GM19099 (cell line): ENCODE measurements around the gene SESN1.

Experiments used
- POLR2A ChIP-seq: IDR thresholded peaks from 3 replicates; pipeline ENCODE4 v1.6.1; 2011; ENCODE audit warnings: low read depth; ENCODE audit not compliant: insufficient read length; ENCODE audit errors: extremely low read depth

SESN1 gene

DNA sequence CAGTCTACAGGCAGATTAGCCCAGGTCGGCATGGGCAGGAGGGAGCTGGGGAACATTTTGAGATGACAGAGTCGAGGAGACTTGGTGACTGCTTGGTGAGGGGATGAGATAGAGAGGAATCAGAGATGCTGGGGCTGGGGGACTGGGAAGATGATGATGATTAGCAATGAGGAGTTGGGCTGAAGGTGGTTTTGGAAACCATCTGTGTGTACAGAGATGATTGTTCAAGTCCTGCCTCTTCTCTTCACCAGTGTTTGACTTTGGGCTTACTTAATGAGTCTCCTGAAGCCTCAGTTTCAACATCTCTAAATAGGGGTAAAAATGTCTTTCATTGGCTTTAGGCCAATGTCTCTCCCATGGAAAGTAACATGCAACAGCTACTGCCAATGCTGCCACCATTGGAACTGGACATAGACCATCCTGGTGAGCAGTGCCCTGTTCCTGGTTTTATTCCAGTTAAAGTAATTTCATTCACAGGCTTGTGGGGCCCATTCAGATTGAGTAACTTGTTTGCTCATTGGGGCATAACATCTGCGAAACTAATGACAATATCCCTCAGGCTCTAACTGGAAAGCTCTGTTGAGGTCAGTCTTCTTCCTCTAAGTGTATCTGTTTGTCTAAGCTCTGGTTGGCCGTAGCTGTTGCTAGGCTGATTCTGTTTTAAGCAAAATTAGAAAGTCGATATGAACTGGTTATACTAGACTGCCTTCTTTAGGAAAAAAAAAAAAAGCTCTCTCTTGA is 147.4 kb downstream of the SESN1 start:
- no peak for TF ChIP-seq POLR2A

DNA sequence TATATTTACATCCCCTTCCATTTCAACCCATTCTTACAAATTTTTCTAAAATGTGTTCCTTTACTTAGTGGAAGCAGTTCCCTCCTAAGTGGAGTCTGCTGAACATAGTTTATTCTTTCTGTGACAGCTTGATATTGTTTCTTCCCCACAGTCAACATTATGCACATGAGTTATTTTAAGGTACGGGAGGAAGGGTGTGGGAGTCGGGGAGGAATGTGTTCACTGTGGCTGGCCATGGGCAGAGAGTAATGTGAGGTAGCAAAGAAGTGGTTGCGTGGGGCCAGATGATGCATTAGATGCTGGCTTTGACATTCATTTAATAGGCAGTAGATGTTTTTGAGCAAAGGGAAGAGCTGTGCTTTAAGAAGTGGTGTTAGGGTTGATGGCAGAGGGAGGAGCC is 148.0 kb downstream of the SESN1 start:
- no peak for TF ChIP-seq POLR2A

DNA sequence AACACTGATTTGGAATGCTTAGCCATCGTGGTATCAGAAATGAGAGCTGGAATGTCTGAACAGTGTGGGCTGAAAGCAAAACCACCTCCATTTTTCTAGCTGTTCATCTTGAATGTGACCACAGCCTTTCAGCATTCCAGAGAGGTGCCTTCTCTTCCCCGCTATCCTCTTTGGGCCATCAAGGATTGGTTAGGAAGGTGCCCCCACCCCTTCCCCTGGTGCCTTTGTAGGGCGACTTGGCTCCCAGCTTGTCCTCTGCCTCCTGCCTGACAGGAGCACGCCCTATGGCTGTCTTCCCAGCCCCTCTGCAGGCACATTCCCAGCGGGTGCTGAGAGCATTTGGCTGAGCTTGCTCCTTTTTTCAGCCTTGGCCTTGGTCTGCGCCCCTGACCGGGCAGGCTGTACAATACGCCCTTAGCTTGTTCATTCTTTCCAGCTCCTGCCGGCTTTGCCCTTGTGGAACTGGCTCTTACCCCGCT is 148.9 kb downstream of the SESN1 start:
- no peak for TF ChIP-seq POLR2A

DNA sequence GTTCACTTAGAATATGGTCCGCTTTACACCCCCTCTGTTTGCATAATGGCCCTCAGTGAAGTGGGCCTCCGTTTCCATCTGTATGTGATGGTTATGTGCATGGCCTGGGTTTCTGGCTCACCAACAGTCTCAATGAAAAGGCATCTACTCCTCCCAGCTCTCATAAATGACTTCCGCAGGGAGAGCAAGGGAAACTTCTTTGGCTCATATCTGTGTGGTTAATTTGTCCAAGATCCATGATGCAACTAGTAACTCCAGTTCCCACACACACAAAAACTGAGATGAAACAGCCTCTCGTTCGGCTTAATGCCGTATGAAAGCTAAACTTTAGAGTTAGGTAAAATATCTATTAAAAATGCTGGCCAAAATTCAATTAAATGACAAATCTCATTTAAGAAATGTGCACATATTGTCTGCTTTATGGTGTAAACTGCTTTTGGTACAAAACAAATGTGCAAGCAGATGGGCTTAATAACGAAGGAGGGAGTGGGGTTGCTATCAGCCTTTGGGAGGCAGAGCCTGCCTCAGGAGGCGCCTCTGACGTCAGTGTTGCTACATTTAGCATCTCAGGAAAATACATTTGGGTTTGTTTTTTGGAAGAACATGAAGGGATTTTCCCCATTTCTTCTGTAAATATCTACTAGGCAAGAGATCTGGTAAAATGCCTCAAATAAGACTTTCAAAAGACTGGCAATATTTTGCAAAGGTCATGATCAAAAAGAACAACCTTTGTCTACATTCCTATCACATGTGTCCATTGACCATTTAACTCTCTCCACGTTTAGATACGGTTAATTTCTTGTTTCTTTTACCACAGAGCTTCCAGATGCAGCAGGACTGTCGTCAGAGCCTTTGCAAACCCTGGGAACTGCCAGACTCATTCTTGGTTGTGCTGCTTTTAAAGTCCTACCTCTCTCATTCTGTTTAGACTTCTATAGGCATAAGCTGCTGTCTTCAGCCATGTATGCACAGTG is 149.7 kb downstream of the SESN1 start:
- TF ChIP-seq POLR2A, result no peak

DNA sequence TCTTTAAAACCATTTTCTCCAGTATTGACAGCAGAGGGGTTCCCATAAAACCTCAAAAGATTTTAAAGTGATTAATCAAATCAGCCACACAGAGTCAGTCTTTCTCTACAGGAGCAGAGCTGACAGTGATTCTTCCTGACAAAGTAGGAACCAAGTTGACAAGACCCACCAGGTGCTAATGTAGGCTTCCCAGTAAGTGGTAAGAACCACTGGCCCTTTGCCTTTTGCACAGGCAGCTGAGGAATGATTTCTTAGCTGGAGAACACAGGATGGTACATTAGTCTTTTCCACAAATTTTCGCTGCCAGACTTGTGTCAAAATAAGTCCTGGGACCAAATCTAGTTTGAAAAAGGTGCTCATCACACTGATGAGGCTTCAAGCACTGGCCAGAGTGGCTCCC is 150.6 kb downstream of the SESN1 start:
- no peak for TF ChIP-seq POLR2A

DNA sequence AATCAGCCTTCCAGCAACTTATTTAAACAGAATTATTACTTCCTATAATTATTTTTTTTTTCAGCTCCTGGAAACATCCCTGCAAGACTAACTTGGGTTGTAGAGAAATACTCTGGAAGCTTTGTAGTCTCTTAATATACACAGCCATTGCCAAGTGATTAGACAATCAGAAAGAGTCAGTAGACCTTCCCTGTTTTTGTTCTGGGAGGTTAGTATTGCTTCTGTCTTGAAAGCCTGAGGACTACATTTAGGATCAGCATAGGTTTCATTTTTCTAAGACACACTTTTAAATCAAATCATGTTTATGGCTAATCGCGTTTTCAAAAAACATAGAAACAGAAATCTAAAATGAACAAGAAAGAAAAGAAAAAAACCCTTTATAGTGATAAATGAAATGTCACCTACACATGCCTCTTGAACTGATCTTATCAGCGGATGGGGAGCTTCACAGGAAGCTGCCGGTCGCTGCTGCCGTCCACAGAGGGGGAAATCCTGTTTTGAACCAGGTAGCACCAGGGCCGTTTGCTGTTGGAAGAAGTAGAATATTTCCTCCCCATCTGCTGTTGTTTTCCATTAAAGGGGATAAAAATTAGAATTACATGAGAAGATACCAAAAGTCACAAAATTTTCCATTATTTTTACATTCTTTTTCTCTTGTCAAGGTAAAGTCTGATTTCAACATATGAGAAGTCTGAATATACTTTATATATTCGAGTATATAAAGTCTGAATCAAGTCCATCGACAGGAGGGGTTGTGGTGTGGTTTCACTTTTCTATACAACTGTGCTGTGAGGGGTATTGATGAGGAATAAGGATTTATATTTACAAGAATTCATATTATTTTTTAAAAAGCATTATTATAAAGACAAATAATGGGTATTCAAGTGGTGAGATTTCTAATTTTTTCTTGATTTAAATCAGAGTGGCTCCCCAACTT is 151.8 kb downstream of the SESN1 start:
- no peak for TF ChIP-seq POLR2A

DNA sequence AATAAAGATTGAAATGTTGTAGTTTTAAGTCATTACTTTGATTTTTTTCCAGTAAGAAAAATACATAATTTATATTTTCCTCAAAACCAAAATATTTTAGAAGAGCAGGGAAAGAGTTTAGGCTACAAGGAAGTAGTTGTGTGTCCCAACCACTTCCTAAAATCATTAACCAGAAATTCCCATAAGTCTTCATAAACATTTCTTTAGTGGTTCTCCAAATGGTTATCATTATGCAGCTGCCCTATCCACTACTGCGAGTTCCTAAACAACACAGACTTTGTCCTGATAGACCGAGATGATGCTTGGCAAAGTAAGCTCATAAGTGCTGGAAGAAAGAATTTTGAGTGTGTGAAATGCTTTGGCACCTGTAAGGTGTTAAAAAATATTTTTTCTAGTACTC is 152.8 kb downstream of the SESN1 start:
- TF ChIP-seq POLR2A, result no peak

DNA sequence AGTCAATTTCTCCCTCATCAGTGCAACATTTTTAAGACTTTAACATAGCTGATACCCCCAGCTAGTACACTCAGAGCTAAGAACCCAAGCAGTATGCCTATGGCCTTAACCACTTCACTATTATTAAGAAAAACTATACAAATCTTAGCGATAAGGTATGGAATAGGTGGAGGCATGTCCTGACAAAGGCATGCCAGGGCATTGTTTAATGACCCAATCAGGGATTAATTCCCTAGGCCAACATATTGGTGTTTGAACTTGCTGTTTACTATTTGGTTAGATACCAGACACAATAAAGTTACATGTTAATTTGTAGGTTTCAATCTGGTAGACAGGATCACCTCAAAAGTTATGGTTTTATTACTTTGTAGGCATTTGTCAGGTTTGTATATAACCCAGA is 153.4 kb downstream of the SESN1 start:
- no peak for TF ChIP-seq POLR2A

DNA sequence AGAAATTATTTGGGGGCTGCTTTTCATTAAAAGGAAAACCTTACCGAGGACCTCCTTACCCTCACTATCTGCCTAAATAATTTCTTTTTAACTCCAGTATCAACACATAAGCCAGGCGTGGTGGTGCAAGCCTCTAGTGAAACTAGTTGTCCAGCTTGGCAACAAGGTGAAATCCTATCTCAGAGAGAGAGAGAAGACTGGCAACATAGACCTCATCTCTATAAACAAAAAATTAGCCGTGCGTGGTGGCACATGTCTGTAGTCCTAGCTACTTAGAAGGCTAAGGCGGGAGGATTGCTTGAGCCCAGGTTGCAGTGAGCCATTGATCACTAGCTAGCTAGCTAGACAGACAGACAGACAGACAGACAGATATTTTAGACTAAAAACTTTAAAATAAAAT is 153.9 kb downstream of the SESN1 start:
- TF ChIP-seq POLR2A, result no peak

DNA sequence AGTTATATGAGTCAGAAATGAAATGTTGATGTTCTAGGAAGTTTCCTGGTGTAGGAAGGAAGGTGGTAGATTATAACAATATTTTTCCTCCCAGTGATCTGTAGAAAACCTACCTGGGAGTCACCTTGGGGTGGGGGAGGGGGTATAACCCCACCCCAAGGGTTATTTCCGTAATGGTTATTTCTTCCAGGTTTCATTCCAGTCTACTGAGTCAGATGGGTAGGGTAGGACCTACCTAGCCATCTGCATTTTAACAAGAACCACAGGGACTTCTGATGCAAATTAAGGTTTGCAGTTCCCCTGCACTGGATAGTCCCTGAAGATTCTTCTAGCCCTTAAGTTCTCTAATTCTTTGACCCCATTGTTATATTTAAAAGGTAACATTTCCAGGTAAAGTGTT is 157.5 kb downstream of the SESN1 start:
- no peak for TF ChIP-seq POLR2A
